Spleen (tissue), 7 donors: ENCODE data around the gene TBL3.

Experiments
- POLR2A ChIP-seq, 3 donors: fragments of 450-650 bp; IDR thresholded peaks; one replicate each; pipeline ENCODE4 v1.5.1; 2017; ENCODE audit warnings: antibody characterized with exemption in 3 of 3, mild to moderate bottlenecking in 1 of 3
- TF ChIP-seq, protein P1 (sequence below), 11 experiments: fragments of 200-600 bp in 7 of 11; fragments of 450-650 bp in 4 of 11; sonication (generic) in 4 of 11; IDR thresholded peaks in 8 of 11; conservative IDR thresholded peaks in 3 of 11; 1 replicate in 7 of 11; 2 replicates in 4 of 11; pipeline versions ENCODE4 v1.4.0 to v1.8.0; 2016 to 2021; ENCODE audit warnings: antibody characterized with exemption in 11 of 11, inconsistent platforms in 4 of 11, mild to moderate bottlenecking in 1 of 11
- donor health status: DM: no; HTN: no; CAD: no; lungs with moderate emphysema.
- donor health status: DM: no; HTN: no; CAD: no.
- donor health status: DM: no; HTN: no; CAD: no.

DNA sequence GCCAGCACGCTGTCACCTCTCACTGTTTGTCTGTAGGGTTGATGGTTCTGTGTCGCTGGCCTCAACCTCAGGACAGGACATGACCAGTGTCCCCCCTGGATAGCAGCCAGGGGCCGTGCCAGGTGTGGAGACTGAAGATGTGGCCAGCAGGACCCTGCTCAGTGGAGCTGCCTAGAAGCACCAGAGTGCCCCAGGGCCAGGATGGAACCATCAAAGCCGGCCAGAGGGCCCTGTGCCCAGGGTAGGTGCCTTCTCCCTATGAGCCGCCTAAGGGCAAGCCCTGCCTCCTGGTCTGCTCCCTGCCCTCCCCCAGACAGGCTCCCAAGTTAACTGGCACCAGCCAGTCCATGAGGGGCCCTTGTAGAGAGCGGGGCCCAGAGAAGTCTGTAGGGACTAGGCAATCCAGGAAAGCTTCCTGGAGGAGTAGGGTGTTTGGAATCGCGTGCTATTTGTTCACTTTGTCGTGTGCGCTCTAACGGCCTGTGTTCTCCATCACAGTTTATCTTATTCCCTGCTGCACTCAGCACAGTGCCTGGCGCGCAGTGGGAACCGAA is 13.1 kb upstream of the TBL3 start:
- TF ChIP-seq POLR2A (IDR thresholded peaks at IDR 0.05) = no peak
- TF ChIP-seq, protein P1, sequence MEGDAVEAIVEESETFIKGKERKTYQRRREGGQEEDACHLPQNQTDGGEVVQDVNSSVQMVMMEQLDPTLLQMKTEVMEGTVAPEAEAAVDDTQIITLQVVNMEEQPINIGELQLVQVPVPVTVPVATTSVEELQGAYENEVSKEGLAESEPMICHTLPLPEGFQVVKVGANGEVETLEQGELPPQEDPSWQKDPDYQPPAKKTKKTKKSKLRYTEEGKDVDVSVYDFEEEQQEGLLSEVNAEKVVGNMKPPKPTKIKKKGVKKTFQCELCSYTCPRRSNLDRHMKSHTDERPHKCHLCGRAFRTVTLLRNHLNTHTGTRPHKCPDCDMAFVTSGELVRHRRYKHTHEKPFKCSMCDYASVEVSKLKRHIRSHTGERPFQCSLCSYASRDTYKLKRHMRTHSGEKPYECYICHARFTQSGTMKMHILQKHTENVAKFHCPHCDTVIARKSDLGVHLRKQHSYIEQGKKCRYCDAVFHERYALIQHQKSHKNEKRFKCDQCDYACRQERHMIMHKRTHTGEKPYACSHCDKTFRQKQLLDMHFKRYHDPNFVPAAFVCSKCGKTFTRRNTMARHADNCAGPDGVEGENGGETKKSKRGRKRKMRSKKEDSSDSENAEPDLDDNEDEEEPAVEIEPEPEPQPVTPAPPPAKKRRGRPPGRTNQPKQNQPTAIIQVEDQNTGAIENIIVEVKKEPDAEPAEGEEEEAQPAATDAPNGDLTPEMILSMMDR (IDR thresholded peaks at IDR 0.05 in 8 of 11, conservative IDR thresholded peaks at IDR 0.05 in 3 of 11) = no peak
